Measurements from ENCODE around the gene KCTD17.
"Not testable (repeated sequence)": the region's sequence is repeated elsewhere in the genome, so short reads cannot be mapped to it uniquely, and the experiment has no call there.

KCTD17 gene

DNA sequence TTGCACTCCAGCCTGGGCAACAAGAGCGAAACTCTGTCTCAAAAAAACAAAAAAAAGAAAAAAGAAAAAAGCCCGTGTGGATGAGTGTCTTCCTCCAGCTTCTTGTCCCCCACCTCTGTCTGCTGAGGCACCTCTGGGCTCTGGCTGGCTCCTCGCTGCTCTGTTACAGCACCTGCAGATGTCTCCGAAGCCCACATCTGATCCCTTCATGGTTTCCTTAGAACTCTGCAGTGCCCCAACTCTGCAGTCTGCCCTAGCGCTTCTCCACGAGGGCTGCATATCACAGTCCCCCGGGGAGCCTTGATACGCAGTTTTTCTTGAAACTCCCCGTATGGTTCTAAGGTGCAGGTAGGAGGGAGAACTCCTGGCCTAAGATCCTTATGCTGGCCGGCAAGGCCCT is 15.9 kb downstream of the KCTD17 start:
- in situ Hi-C loops (cut with HindIII; ENCODE audit: low pct_ligation_motif_present, low pct_unique_long_range_greater_than_20kb, low sequenced_read_pairs) = no loop called here
- DNase-seq = no peak

DNA sequence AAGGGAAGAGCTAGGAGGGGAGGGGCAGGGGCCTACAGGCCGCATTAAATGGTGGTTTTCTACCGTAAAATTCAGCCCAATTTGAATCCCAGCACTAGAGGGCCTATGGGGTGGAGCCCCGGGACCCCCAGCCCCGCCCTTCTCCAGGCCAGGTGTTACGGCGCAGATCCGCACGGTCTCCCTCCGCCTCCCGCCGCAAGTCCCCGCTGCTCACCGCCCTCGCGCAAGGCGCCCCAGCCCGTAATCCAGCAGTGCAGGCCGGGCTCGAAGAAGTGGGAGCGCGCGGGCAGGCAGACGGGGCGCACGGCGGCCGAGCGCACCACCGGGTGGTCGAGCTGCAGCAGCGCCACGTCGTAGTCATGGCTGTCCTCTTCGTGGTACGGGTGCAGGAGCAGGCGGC is 17.3 kb downstream of the KCTD17 start:
- in situ Hi-C loops (cut with HindIII; ENCODE audit: low pct_ligation_motif_present, low pct_unique_long_range_greater_than_20kb, low sequenced_read_pairs) = no loop called here
- DNase-seq = no peak

DNA sequence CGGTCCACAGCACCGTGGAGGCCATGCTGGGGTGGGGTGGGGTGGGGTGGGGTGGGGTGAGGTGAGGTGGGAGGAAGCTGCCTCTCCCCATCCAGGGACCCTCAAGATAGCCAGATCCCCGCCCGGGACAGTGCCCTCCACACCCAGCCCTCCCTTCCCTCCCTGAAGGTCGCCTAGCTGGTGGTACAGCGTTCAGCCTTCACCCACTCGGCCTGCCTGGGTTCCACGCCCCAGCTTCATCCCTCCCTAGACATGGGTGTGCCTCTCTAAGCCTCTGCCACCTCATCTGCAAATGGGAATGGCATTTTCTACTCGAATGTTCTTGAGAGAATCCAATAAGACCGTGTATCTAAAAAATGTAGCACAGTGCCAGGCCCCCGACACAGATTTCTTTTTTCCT is 17.8 kb downstream of the KCTD17 start:
- no peak for DNase-seq
- in situ Hi-C loops (cut with HindIII; ENCODE audit: low pct_ligation_motif_present, low pct_unique_long_range_greater_than_20kb, low sequenced_read_pairs) = no loop called here

DNA sequence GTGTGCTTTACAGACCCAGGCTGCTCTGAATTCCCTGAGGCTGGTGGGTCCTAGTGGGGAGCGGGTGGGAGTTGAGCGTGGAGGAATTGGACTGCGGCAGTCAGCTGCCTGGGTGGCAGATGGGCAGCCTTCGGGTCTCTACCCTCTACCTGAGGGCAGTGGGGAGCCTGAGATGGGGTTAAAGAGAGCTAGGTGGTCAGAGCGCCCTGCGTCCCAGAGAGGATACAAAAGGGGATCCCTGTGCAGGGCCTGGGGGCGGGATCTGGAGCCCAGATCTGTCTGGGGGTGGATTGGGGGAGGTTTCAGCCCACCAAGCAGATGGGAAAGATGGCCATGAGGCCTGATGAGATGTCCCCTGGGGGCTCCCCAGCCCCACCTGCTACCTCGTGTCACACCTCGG is 18.2 kb downstream of the KCTD17 start:
- DNase-seq = no peak
- in situ Hi-C loops (cut with HindIII; ENCODE audit: low pct_ligation_motif_present, low pct_unique_long_range_greater_than_20kb, low sequenced_read_pairs) = no loop called here

DNA sequence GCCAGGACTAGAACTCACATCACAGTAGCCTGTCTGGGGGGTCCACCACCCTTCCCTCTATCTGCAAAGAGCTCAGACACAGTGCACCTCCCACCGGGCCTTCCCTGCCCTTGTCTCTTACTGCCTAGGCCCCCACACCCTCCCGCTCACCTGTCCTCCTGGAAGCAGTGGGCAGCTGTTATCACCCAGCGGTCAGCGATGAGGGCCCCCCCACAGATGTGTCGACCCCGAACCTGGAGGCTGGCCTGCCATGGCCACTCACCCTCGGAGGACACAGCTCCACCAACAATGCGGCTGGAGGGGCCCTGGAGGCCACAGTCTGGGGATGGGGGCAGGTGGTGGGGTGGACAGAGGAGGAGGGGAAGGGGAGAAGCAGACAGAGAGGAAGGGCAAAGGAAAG is 18.8 kb downstream of the KCTD17 start:
- DNase-seq = no peak
- in situ Hi-C loops (cut with HindIII; ENCODE audit: low pct_ligation_motif_present, low pct_unique_long_range_greater_than_20kb, low sequenced_read_pairs) = no loop called here

DNA sequence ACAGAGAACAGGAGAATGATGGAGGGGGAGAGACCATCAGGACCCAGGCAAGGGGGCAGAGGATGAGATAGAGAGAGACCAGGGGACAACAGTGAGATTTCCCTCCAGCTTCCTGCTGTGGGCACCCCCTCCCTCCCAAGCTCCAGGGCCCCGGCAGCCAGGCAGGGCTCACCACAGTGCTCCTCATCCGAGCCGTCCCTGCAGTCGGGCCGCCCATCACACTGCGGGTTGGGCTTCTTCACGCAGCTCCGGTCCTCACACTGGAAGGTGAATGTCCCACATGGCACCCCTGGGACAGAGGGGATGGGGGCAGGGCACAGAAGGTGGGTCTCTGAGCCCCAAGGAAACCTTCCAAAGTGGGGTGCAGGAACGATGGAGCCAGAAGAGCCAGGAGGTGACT is 19.2 kb downstream of the KCTD17 start:
- in situ Hi-C loops (cut with HindIII; ENCODE audit: low pct_ligation_motif_present, low pct_unique_long_range_greater_than_20kb, low sequenced_read_pairs) = no loop called here
- DNase-seq = no peak

DNA sequence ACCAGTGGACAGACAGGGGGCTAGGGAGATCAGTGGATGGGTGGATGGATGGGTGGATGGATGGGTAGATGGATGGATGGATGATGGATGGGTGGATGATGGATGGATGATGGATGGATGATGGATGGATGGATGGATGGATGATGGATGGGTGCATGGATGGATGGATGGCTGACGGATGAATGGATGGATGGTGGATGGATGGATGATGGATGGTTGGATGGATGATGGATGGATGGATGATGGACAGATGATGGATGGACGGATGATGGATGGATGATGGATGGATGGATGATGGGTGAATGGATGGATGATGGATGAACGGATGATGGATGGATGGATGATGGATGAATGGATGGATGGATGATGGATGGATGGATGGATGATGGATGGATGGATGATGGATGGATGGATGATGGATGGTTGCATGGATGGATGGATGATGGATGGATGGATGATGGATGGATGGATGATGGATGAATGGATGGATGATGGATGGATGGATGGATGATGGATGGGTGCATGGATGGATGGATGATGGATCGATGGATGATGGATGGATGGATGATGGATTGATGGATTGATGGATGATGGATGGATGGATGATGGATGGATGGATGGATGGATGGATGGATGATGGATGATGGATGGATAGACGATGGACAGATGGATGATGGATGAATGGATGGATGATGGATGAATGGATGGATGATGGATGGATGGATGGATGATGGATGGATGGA is 20.5 kb downstream of the KCTD17 start:
- DNase-seq; in situ Hi-C loops (cut with HindIII; ENCODE audit: low pct_ligation_motif_present, low pct_unique_long_range_greater_than_20kb, low sequenced_read_pairs): not testable (repeated sequence)

DNA sequence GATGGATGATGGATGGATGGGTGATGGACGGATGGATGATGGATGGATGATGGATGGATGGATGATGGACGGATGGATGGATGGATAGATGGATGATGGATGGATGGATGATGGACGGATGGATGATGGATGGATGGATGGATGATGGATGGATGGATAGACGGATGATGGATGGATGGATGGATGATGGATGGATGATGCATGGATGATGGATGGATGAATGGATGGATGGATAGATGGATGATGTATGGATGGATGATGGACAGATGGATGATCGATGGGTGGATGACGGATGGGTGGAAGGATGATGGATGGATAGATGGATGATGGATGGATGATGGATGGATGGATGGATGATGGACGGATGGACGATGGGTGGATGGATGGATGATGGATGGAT is 21.1 kb downstream of the KCTD17 start:
- DNase-seq = no peak
- in situ Hi-C loops (cut with HindIII; ENCODE audit: low pct_ligation_motif_present, low pct_unique_long_range_greater_than_20kb, low sequenced_read_pairs) = no loop called here

DNA sequence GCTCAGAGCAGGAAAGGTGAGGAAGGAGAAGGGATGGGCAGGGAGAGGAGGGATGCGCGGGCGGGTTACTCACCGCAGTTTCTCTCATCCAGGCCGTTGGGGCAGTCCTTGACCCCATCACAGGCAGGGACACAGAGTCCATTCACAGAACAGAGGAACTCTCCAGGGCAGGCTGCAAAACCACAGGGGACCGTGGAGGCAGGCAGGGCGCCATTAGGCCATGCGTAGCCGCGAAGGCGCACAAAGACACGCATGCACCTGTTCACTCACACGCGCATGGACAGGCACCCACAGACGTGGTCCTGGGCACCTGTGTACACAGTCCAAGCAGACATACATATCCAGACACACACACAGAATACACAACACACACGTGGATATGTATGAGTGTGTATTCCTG is 23.0 kb downstream of the KCTD17 start:
- in situ Hi-C loops (cut with HindIII; ENCODE audit: low pct_ligation_motif_present, low pct_unique_long_range_greater_than_20kb, low sequenced_read_pairs) = no loop called here

DNA sequence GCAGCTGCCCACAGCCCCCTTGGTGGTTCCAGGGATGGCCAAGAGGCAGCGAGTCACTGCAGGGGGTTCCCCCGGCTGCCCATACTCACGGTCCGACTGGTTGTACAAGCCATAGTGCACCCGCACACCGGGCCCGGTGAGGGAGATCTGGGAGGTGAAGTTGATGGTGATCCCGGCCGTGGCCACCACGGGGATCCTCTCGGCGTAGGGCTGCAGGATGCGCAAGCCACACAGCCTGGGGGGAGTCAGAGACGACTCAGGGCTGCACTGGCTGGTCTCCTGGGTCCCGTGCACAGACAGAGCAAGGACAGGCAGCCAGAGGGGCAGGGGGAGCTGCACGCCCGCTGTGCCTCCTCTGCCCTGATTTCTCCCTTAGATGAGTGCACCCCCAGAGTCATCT is 23.5 kb downstream of the KCTD17 start:
- DNase-seq = no peak
- in situ Hi-C loops (cut with HindIII; ENCODE audit: low pct_ligation_motif_present, low pct_unique_long_range_greater_than_20kb, low sequenced_read_pairs) = no loop called here

More for the DNA sequence above, 23.0 kb downstream of the KCTD17 start:
- DNase-seq = no peak

DNA sequence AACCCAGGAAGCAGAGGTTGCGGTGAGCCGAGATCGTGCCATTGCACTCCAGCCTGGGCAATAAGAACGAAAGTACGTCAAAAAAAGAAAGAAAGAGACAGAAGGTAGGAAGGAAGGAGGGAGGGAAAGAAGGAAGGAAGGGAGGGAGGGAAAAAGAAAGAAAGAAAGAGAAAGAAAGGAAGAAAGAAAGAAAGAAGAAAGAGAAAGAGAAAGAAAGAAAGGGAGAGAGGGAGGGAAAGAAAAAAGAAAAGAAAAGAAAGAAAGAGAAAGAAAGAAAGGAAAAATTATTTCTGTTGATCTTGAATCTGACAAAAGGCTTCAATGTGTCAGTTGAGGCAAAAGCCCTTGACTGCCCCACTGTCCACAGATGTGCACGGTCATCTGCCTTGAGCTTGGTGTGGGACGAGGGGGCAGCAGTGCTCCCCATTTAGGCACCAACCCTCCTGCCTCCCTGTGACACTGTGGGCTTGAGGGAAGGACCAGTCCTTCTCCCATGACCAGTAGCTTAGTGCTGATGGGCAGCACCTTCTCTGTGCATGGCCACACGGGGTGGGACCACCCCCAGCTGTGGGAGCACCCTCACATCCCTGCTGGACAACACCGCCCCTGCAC is 24.4 kb downstream of the KCTD17 start:
- in situ Hi-C loops (cut with HindIII; ENCODE audit: low pct_ligation_motif_present, low pct_unique_long_range_greater_than_20kb, low sequenced_read_pairs) = no loop called here
- no peak for DNase-seq

DNA sequence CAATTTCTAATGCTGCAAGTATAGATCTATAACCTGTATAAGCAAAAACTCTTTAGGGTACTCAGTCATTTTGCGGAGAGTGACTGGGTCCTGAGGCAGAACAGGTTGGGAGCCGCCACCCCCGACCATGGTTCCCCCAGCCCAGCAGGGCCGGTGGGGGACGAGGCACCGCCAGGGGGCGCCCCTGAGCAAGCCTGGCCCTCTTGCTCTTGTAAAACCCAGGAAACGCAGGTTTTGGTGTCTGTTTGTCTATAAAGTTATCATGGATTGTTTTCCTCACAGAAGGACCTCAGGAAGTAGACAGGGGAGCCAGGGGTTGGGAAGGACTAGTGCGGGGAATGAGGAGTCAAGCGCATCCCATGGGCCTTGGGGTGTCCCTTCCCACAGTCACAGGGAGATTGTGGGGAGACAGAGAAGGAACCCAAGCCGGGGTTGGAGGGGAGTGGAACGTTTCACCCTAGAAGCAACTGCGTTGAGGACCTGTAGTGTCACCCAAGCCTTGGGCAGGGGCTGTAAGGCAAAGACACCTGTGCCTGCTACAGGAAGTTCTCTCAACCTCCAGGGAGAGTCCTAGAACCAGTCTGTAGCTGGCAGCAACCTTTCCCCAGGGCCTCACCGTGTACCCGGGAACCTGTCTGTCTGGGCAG is 26.4 kb downstream of the KCTD17 start:
- DNase-seq = peak; percentile 27

DNA sequence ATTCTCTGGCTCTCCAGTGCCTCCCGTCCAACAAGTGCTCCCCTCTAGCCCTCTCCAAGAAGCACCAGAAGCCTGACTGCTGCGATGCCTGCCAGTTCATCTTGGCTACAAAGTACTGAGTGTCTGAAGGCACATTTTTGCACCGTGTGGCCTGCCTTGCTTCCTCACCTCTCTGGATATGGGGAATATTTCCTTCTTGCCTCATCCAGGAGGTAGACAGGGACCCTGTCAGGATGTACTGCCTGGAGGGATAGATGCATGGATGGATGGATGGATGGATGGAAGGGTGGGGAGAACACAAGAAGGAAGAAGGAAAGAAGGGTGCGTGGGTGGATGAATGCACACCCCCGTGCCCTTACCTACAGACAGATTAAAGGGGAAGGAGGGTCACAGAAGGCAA is 27.6 kb downstream of the KCTD17 start:
- in situ Hi-C loops (cut with HindIII; ENCODE audit: low pct_ligation_motif_present, low pct_unique_long_range_greater_than_20kb, low sequenced_read_pairs) = no loop called here
- no peak for DNase-seq

More for the DNA sequence above, 26.4 kb downstream of the KCTD17 start:
- in situ Hi-C loops (cut with HindIII; ENCODE audit: low pct_ligation_motif_present, low pct_unique_long_range_greater_than_20kb, low sequenced_read_pairs) = no loop called here

DNA sequence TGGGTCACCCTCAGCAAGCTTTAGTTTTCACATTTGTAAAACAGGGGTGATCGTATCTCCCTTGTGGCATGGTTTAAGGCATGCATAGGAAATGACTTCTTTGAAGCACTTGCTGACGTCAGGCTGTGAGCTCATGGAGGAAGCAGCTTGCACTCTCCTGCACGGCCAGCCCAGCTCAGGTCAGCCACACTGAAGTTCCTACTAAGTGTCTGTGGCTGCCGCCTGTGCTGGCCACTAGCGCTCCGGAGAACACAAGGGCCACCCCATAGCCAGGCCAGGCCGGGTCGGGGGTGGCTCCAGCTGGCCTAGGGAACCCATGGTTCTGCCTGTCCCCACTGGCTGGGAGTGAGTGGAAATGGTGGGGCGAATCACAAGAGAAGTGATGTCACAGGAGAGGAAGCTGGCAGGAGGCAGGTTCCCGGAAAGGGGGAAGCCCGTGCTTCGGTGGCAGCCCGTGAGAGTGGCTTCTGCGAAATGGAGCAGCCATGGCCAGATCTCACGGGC is 28.2 kb downstream of the KCTD17 start:
- DNase-seq = no peak

DNA sequence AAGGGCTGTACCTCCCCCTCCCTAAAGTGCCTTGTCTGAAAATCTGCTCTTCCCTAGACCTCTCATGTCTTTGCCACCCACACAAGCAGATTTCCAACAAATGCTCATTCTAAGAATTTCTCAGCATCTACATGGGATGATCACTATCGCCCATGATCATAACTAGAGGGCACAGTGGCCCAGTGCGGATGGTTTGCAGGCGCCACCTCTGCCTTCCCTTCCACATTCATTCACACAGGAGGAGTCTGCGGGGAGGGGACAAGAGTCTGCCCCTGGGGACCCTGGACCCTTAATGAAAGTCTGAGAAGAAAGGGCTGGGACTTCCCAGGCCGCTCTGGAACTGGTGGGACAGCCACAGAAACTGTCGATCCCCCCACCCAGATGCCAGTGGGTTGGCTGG is 28.9 kb downstream of the KCTD17 start:
- in situ Hi-C loops (cut with HindIII; ENCODE audit: low pct_ligation_motif_present, low pct_unique_long_range_greater_than_20kb, low sequenced_read_pairs) = no loop called here
- no peak for DNase-seq

More for the DNA sequence above, 28.2 kb downstream of the KCTD17 start:
- in situ Hi-C loops (cut with HindIII; ENCODE audit: low pct_ligation_motif_present, low pct_unique_long_range_greater_than_20kb, low sequenced_read_pairs) = no loop called here

DNA sequence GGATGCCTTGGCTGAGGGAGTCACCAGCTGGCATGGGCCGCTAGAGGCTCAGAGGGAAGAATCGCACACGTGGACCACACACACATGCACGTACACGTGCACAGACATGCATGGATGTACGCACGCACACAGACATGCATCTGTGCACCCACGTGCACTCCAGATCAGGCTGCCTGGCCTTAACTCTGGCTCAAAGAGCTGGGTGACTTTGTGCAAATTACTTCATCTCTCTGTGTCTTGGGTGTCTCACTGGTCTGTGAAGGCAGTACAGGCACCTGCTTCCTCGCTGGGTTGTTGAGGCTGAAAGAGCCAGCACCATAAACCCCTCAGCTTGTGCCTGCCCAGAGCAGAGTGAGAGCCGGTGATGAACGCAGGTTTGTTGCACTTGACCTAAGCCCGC is 29.3 kb downstream of the KCTD17 start:
- in situ Hi-C loops (cut with HindIII; ENCODE audit: low pct_ligation_motif_present, low pct_unique_long_range_greater_than_20kb, low sequenced_read_pairs) = no loop called here
- no peak for DNase-seq

DNA sequence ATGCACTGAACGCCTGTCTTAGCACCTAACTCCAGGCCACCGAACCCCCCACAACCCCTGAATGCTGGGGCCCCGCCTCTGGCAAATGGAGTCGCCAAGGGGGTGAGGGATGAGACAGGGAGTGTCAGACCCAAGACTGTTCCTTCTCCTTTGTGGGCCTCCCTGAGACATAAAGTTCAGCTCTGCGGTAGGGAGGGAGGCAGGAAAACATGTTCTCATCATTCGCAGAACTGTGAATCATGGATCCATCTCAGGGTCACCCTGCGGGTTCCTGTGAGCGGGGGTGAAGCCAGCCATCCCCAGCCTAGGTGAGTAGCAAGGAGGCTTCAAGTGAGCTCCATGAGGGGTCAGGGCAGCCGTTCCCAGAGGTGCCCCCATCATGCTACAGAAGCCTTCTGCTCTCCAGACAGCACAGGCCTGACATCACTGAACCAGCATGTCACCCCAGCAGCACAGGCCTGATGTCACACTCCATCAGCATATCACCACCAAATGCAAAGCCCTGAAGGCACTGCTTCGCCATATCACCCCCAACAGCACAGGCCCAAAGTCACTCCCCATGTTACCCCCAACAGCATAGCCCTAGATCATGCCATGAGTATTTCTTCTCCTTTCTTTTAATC is 30.8 kb downstream of the KCTD17 start:
- in situ Hi-C loops (cut with HindIII; ENCODE audit: low pct_ligation_motif_present, low pct_unique_long_range_greater_than_20kb, low sequenced_read_pairs) = no loop called here

DNA sequence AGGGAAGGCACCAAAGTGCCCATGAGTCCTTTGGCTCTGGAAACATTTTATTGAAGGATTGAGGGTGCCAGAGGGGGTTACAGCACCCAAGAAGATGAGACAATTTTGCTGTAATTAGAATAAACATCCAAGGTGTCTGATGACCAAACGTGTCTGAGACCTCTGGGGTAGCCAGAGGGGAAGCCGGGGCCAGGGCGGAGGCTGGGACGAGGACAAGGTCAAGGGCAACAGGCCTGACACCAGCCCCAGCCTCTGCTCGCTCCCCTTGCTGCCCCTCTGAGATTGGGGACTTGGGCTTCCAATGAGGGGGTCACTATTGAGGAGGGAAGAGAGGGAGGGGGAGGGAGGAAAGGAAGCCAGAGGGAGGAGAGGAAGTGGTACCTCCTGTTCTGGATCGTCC is 32.4 kb downstream of the KCTD17 start:
- in situ Hi-C loops (cut with HindIII; ENCODE audit: low pct_ligation_motif_present, low pct_unique_long_range_greater_than_20kb, low sequenced_read_pairs) = no loop called here
- no peak for DNase-seq

More for the DNA sequence above, 30.8 kb downstream of the KCTD17 start:
- no peak for DNase-seq

DNA sequence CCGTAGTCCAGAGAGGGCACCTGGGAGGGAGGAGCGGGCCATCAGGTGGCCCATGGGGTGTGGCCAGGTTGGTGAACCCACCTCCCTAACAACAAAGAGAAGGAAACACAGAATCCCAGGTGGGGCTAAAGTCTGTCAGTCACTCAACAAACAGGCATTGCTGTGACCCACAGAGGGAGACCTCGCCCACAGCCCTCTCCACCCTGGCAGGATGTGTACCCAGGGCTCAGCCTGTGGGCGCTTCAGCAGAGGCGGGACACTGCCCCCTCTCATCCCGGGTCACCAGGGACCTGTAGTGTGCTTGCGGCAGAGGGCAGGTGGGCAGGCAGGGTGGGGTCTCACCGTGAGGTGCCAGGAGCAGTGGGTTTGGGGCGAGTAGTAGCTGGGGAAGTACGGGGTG is 32.8 kb downstream of the KCTD17 start:
- in situ Hi-C loops (cut with HindIII; ENCODE audit: low pct_ligation_motif_present, low pct_unique_long_range_greater_than_20kb, low sequenced_read_pairs) = no loop called here
- DNase-seq = no peak

Data from ACHN (cell line).